HepG2 (cell line): ENCODE measurements around the gene WDR91. TPM values are rescaled to one million over a fixed set of nuclear protein-coding genes. Genes with fewer than 3 reads are reported as not detected.
A peak's percentile ranks its signal among the peaks of the same experiment; 100 is the strongest.

Experiments
- ISL2 ChIP-seq: sonication (generic); formaldehyde crosslinking; IDR thresholded peaks from 2 replicates; pipeline ENCODE4 v1.5.0; 2020; ENCODE audit warnings: missing genetic modification reagents
- KDM5B ChIP-seq: sonication (generic); formaldehyde crosslinking; IDR thresholded peaks from 2 replicates; pipeline ENCODE4 v1.4.0; 2020; ENCODE audit warnings: missing genetic modification reagents, mild to moderate bottlenecking, borderline replicate concordance
- LCORL ChIP-seq, 2 experiments: fragments of 450-650 bp in 1 of 2; sonication (generic) in 1 of 2; formaldehyde crosslinking in 1 of 2; IDR thresholded peaks; 2 replicates each; pipeline versions ENCODE4 v1.5.0 to v1.6.1; 2017 to 2020; ENCODE audit warnings: antibody characterized with exemption in 1 of 2, missing genetic modification reagents in 1 of 2
- NBN ChIP-seq: fragments of 450-650 bp; conservative IDR thresholded peaks from 2 replicates; pipeline ENCODE4 v1.6.1; 2017
- RARA ChIP-seq: IDR thresholded peaks from 2 replicates; pipeline ENCODE4 v1.6.1; 2016; ENCODE audit warnings: missing genetic modification reagents, missing compliant biosample characterization
- RBFOX2 ChIP-seq: fragments of 200-400 bp; formaldehyde crosslinking; IDR thresholded peaks from 2 replicates; pipeline ENCODE4 v1.6.1; 2017; ENCODE audit warnings: low read depth, mild to moderate bottlenecking, low read length
- RFX1 ChIP-seq: fragments of 450-650 bp; IDR thresholded peaks from 2 replicates; pipeline ENCODE4 v1.6.1; 2017
- SIN3A ChIP-seq: IDR thresholded peaks from 2 replicates; pipeline ENCODE4 v1.6.1; 2011; ENCODE audit warnings: low read depth, mild to moderate bottlenecking, control low read depth, low read length, borderline replicate concordance
- SIX4 ChIP-seq: sonication (generic); formaldehyde crosslinking; IDR thresholded peaks from 2 replicates; pipeline ENCODE4 v1.4.0; 2020; ENCODE audit warnings: missing genetic modification reagents
- SMAD9 ChIP-seq: sonication (generic); formaldehyde crosslinking; IDR thresholded peaks from 2 replicates; pipeline ENCODE4 v1.5.1; 2020; ENCODE audit warnings: mild to moderate bottlenecking, missing genetic modification reagents
- TBL1XR1 ChIP-seq: fragments of 150-350 bp; IDR thresholded peaks from 2 replicates; pipeline ENCODE4 v1.6.1; 2014; ENCODE audit warnings: borderline replicate concordance, low read length; ENCODE audit not compliant: partially characterized antibody
- TGIF2 ChIP-seq: IDR thresholded peaks from 2 replicates; pipeline ENCODE4 v1.6.1; 2016; ENCODE audit warnings: control low read depth, missing compliant biosample characterization
- ZBTB21 ChIP-seq: sonication (generic); formaldehyde crosslinking; IDR thresholded peaks from 2 replicates; pipeline ENCODE4 v1.4.0; 2020; ENCODE audit warnings: missing genetic modification reagents
- ZC3H13 ChIP-seq: sonication (generic); formaldehyde crosslinking; IDR thresholded peaks from 2 replicates; pipeline ENCODE4 v1.8.1; 2023; ENCODE audit warnings: mild to moderate bottlenecking, missing genetic modification reagents, moderate library complexity
- ZNF205 ChIP-seq: IDR thresholded peaks from 2 replicates; pipeline ENCODE4 v1.6.1; 2018; ENCODE audit warnings: missing biosample characterization, missing genetic modification reagents
- ZNF282 ChIP-seq: fragments of 450-650 bp; IDR thresholded peaks from 2 replicates; pipeline ENCODE4 v1.6.1; 2018; ENCODE audit not compliant: partially characterized antibody
- ZNF451 ChIP-seq: sonication (generic); formaldehyde crosslinking; IDR thresholded peaks from 2 replicates; pipeline ENCODE4 v1.5.0; 2020; ENCODE audit warnings: mild to moderate bottlenecking, missing genetic modification reagents
- ZNF546 ChIP-seq: sonication (generic); formaldehyde crosslinking; conservative IDR thresholded peaks from 2 replicates; pipeline ENCODE4 v1.8.1; 2023; ENCODE audit warnings: mild to moderate bottlenecking, missing genetic modification reagents
- ZNF776 ChIP-seq: sonication (generic); formaldehyde crosslinking; IDR thresholded peaks from 2 replicates; pipeline ENCODE4 v1.4.0; 2020; ENCODE audit warnings: mild to moderate bottlenecking, missing genetic modification reagents
- ZNF83 ChIP-seq: sonication (generic); formaldehyde crosslinking; IDR thresholded peaks from 2 replicates; pipeline ENCODE4 v1.4.0; 2020; ENCODE audit warnings: missing genetic modification reagents, mild to moderate bottlenecking, borderline replicate concordance
- ZNF891 ChIP-seq: sonication (generic); formaldehyde crosslinking; IDR thresholded peaks from 2 replicates; pipeline ENCODE4 v1.5.0; 2020; ENCODE audit warnings: mild to moderate bottlenecking, missing genetic modification reagents
- polyA plus RNA-seq, 8 experiments: library from polyadenylated mRNA; depleted of rRNA in 3 of 8; stranded (reverse) in 7 of 8; unstranded in 1 of 8; fragments of >200 nt; fragmentation: Illumina TruSeq in 4 of 8; extraction: Trizol in 4 of 8; gene quantifications; 2 replicates each; pipeline versions ENCODE4 v1.2.1 to v1.2.3, GENCODE V29; 2011 to 2016; ENCODE audit warnings: low read depth in 4 of 8, missing spikeins in 1 of 8, mixed read lengths in 1 of 8; ENCODE audit not compliant: insufficient read depth in 1 of 8
- total RNA-seq, 5 experiments: library from RNA; depleted of rRNA; stranded (reverse); fragments of >200 nt; fragmentation: Illumina TruSeq; extraction: Trizol; gene quantifications; 2 replicates each; pipeline ENCODE4 v1.2.3, GENCODE V29; 2016; ENCODE audit warnings: low read depth in 1 of 5
- TF ChIP-seq, protein P1 (sequence below): sonication (generic); formaldehyde crosslinking; IDR thresholded peaks from 2 replicates; pipeline ENCODE4 v1.4.0; 2020; ENCODE audit warnings: missing genetic modification reagents
- TF ChIP-seq, protein P2 (sequence below): sonication (generic); formaldehyde crosslinking; IDR thresholded peaks from 2 replicates; pipeline ENCODE4 v1.8.0; 2022; ENCODE audit warnings: missing genetic modification reagents, mild to moderate bottlenecking, inconsistent platforms, borderline replicate concordance
- TF ChIP-seq, protein P3 (sequence below): sonication (generic); formaldehyde crosslinking; IDR thresholded peaks from 2 replicates; pipeline ENCODE4 v1.8.0; 2022; ENCODE audit warnings: missing genetic modification reagents, mild to moderate bottlenecking, borderline replicate concordance
- TF ChIP-seq, protein P4 (sequence below): sonication (generic); formaldehyde crosslinking; conservative IDR thresholded peaks from 2 replicates; pipeline ENCODE4 v1.4.0; 2020; ENCODE audit warnings: missing genetic modification reagents

WDR91 gene
- total and polyA plus RNA-seq, 2 of the 13 experiments (the other 11 are each of a cell fraction or from before 2014, with no cell fraction given): 11.6 to 12.1 TPM

DNA sequence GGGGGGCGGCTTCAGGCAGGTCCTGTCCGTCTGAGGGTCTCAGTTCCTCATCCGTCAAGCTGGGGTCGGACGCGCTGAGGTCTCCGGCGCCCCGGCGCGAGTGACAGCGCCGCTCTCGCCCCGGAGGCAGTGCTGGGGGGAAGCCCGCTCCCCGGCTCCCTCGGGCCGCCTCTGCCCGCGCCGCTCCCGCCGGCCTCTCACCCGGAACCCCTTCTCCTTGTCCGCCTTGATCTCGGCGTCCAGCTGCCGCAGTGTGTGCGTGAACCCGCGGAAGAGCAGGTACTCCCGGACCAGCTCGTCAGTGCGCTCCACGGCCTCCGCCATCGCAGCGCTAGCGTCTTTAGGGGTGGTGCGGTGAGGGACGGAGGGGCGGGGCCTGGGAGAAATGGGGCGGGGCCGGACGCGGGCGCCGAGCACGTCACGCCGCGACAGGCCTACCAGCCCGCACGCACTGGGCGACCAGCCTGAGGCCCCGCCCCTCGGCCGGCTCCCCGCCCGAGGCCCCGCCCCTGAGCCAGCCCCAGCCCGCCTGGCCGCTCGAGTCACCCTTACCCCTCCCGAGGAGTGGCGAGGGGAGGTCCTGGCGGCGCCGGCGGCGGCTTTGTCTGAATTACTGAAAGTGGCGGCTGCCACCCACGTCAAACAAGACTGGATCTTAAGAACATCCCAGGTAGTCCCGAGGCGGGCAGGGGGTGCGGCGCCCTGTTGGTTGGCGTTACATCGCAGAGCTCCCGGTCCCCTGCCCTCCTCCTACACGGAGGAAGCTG is at the start of gene WDR91 (continued):
- TF ChIP-seq, protein P1, sequence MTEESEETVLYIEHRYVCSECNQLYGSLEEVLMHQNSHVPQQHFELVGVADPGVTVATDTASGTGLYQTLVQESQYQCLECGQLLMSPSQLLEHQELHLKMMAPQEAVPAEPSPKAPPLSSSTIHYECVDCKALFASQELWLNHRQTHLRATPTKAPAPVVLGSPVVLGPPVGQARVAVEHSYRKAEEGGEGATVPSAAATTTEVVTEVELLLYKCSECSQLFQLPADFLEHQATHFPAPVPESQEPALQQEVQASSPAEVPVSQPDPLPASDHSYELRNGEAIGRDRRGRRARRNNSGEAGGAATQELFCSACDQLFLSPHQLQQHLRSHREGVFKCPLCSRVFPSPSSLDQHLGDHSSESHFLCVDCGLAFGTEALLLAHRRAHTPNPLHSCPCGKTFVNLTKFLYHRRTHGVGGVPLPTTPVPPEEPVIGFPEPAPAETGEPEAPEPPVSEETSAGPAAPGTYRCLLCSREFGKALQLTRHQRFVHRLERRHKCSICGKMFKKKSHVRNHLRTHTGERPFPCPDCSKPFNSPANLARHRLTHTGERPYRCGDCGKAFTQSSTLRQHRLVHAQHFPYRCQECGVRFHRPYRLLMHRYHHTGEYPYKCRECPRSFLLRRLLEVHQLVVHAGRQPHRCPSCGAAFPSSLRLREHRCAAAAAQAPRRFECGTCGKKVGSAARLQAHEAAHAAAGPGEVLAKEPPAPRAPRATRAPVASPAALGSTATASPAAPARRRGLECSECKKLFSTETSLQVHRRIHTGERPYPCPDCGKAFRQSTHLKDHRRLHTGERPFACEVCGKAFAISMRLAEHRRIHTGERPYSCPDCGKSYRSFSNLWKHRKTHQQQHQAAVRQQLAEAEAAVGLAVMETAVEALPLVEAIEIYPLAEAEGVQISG: peak; percentile 24; the same call in 1 of the 2 replicates
- TF ChIP-seq, protein P2, sequence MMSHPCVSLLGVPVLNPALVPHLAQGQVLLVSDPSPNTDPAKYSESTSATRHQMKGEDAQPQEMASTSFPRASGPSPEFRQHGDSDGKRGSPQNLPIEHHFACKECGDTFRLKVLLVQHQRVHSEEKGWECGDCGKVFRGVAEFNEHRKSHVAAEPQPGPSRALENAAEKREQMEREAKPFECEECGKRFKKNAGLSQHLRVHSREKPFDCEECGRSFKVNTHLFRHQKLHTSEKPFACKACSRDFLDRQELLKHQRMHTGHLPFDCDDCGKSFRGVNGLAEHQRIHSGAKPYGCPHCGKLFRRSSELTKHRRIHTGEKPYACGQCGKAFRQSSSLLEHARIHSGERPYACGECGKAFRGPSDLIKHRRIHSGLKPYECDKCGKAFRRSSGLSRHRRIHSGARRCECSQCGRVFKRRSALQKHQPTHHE (CRISPR knock-in tag): peak; percentile 74; the same call in 1 of the 2 replicates
- TF ChIP-seq ZBTB21 (no peak), ZNF451 (CRISPR knock-in tag) (no peak; the same call in 1 of the 2 replicates), RBFOX2 (peak; percentile 78), ZNF83 (0 out of 2 replicates have a peak, but pooled peaks have one; percentile 47), RARA (CRISPR knock-in tag) (no peak), ISL2 (CRISPR knock-in tag) (no peak), RFX1 (no peak), ZNF546 (CRISPR knock-in tag) (0 out of 2 replicates have a peak, but pooled peaks have one; percentile 39), ZNF282 (no peak), TBL1XR1 (no peak), TGIF2 (CRISPR knock-in tag) (peak; percentile 75), SIX4 (CRISPR knock-in tag) (no peak), ZNF776 (CRISPR knock-in tag) (peak; percentile 54; the same call in 1 of the 2 replicates), LCORL (IDR thresholded peaks at IDR 0.05) (no peak), LCORL (CRISPR knock-in tag; IDR thresholded peaks at IDR 0.05) (peak; percentile 52; the same call in 1 of the 2 replicates), ZNF891 (CRISPR knock-in tag) (0 out of 2 replicates have a peak, but pooled peaks have one; percentile 30), SMAD9 (CRISPR knock-in tag) (peak; percentile 17; the same call in 1 of the 2 replicates), NBN (no peak), KDM5B (CRISPR knock-in tag) (peak; percentile 89), ZNF205 (no peak), SIN3A (peak; percentile 16; the same call in 1 of the 2 replicates), ZC3H13 (no peak)
- TF ChIP-seq, protein P3, sequence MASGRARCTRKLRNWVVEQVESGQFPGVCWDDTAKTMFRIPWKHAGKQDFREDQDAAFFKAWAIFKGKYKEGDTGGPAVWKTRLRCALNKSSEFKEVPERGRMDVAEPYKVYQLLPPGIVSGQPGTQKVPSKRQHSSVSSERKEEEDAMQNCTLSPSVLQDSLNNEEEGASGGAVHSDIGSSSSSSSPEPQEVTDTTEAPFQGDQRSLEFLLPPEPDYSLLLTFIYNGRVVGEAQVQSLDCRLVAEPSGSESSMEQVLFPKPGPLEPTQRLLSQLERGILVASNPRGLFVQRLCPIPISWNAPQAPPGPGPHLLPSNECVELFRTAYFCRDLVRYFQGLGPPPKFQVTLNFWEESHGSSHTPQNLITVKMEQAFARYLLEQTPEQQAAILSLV (CRISPR knock-in tag): 0 out of 2 replicates have a peak, but pooled peaks have one; percentile 61
- TF ChIP-seq, protein P4, sequence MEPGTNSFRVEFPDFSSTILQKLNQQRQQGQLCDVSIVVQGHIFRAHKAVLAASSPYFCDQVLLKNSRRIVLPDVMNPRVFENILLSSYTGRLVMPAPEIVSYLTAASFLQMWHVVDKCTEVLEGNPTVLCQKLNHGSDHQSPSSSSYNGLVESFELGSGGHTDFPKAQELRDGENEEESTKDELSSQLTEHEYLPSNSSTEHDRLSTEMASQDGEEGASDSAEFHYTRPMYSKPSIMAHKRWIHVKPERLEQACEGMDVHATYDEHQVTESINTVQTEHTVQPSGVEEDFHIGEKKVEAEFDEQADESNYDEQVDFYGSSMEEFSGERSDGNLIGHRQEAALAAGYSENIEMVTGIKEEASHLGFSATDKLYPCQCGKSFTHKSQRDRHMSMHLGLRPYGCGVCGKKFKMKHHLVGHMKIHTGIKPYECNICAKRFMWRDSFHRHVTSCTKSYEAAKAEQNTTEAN (CRISPR knock-in tag): no peak; the same call in 1 of the 2 replicates
